Neural cell (in vitro differentiated cells): Measurements from ENCODE around the gene DUT. TPM values are rescaled to one million over a fixed set of nuclear protein-coding genes. Genes with fewer than 3 reads are reported as not detected.

Experiments used
- H2AFZ ChIP-seq: fragments of 200-600, 300-800 bp; sonication (generic), shearing (Covaris generic); 2 replicates; pipeline ENCODE4 v1.6.0; 2014; ENCODE audit warnings: low read depth, mild to moderate bottlenecking, antibody characterized with exemption, low read length, moderate library complexity
- H3F3A ChIP-seq: fragments of 200-600 bp; shearing (Covaris generic); 2 replicates; pipeline ENCODE4 v1.6.1; 2016; ENCODE audit warnings: mild to moderate bottlenecking, moderate library complexity, mixed read lengths, antibody characterized with exemption, low read length; ENCODE audit not compliant: insufficient read depth, poor library complexity, severe bottlenecking
- H3K27ac ChIP-seq: fragments of 200-600, 300-800 bp; sonication (generic), shearing (Covaris generic); 2 replicates; pipeline ENCODE4 v1.5.1; 2014; ENCODE audit warnings: mild to moderate bottlenecking, low read length, moderate library complexity
- H3K27me3 ChIP-seq: fragments of 300-800, 200-600 bp; sonication (generic), shearing (Covaris generic); 2 replicates; pipeline ENCODE4 v1.6.0; 2014; ENCODE audit warnings: mild to moderate bottlenecking, low read depth, low read length, moderate library complexity; ENCODE audit not compliant: insufficient read depth
- H3K36me3 ChIP-seq: fragments of 300-800, 200-600 bp; sonication (generic), shearing (Covaris generic); 2 replicates; pipeline ENCODE4 v1.5.1; 2014; ENCODE audit warnings: mild to moderate bottlenecking, antibody characterized with exemption, low read length, moderate library complexity; ENCODE audit not compliant: insufficient read depth
- H3K4me2 ChIP-seq: fragments of 300-800, 200-600 bp; sonication (generic), shearing (Covaris generic); 2 replicates; pipeline ENCODE4 v1.6.0; 2014; ENCODE audit warnings: mild to moderate bottlenecking, low read length
- H3K4me3 ChIP-seq: fragments of 300-800, 200-600 bp; sonication (generic), shearing (Covaris generic); 2 replicates; pipeline ENCODE4 v1.5.1; 2014; ENCODE audit warnings: mild to moderate bottlenecking, low read length, moderate library complexity
- H3K79me2 ChIP-seq: fragments of 200-600 bp; shearing (Covaris generic); replicated peaks from 2 replicates; pipeline ENCODE4 v1.6.0; 2014; ENCODE audit warnings: mild to moderate bottlenecking, low read length, moderate library complexity; ENCODE audit not compliant: insufficient read depth
- H3K9ac ChIP-seq: fragments of 300-800, 200-600 bp; sonication (generic), shearing (Covaris generic); 2 replicates; pipeline ENCODE4 v1.6.1; 2016; ENCODE audit warnings: mild to moderate bottlenecking, low read length, mixed read lengths
- H3K9me2 ChIP-seq: fragments of 200-600 bp; shearing (Covaris generic); 2 replicates; pipeline ENCODE4 v1.6.1; 2016; ENCODE audit warnings: mild to moderate bottlenecking, low read length, mixed read lengths; ENCODE audit not compliant: insufficient read depth
- H3K9me3 ChIP-seq: fragments of 200-600, 300-800 bp; sonication (generic), shearing (Covaris generic); 2 replicates; pipeline ENCODE4 v1.6.1; 2016; ENCODE audit warnings: mild to moderate bottlenecking, mixed run types, low read length, moderate library complexity, mixed read lengths
- H4K20me1 ChIP-seq: fragments of 200-600 bp; shearing (Covaris generic); 2 replicates; pipeline ENCODE4 v1.6.1; 2016; ENCODE audit warnings: mild to moderate bottlenecking, mixed run types; ENCODE audit not compliant: insufficient read depth
- CTCF ChIP-seq: fragments of 450-650 bp; IDR thresholded peaks from 2 replicates; pipeline ENCODE4 v1.5.1; 2014; ENCODE audit warnings: antibody characterized with exemption, mild to moderate bottlenecking, moderate library complexity; ENCODE audit not compliant: poor library complexity, severe bottlenecking
- EP300 ChIP-seq: fragments of 450-650 bp; conservative IDR thresholded peaks from 2 replicates; pipeline ENCODE4 v1.6.1; 2014; ENCODE audit warnings: antibody characterized with exemption, mild to moderate bottlenecking, moderate library complexity; ENCODE audit not compliant: poor library complexity, severe bottlenecking
- EZH2 ChIP-seq: fragments of 200-600, 300-800 bp; shearing (Covaris generic), sonication (generic); IDR thresholded peaks from 2 replicates; pipeline ENCODE4 v1.6.1; 2014; ENCODE audit warnings: antibody characterized with exemption, low read length, borderline replicate concordance, mild to moderate bottlenecking; ENCODE audit not compliant: insufficient read depth, poor library complexity, severe bottlenecking
- MXI1 ChIP-seq: fragments of 450-650 bp; conservative IDR thresholded peaks from 2 replicates; pipeline ENCODE4 v1.6.1; 2014; ENCODE audit warnings: antibody characterized with exemption, mild to moderate bottlenecking; ENCODE audit not compliant: poor library complexity, severe bottlenecking
- POLR2AphosphoS5 ChIP-seq: IDR thresholded peaks from 2 replicates; pipeline ENCODE4 v1.6.1; 2012
- RAD21 ChIP-seq: fragments of 450-650 bp; conservative IDR thresholded peaks from 2 replicates; pipeline ENCODE4 v1.6.1; 2014; ENCODE audit warnings: antibody characterized with exemption, mild to moderate bottlenecking, moderate library complexity
- REST ChIP-seq: IDR thresholded peaks from 2 replicates; pipeline ENCODE4 v1.6.1; 2012; ENCODE audit warnings: borderline replicate concordance
- SMC3 ChIP-seq: fragments of 450-650 bp; conservative IDR thresholded peaks from 2 replicates; pipeline ENCODE4 v1.6.1; 2014; ENCODE audit warnings: antibody characterized with exemption, mild to moderate bottlenecking, moderate library complexity; ENCODE audit not compliant: poor library complexity
- TAF1 ChIP-seq: IDR thresholded peaks from 2 replicates; pipeline ENCODE4 v1.6.1; 2012; ENCODE audit warnings: low read depth
- polyA plus RNA-seq: library from polyadenylated mRNA; depleted of rRNA; stranded (reverse); fragments of >200 nt; gene quantifications from 2 replicates; pipeline ENCODE4 v1.2.3, GENCODE V29; 2014

Gene DUT
- polyA plus RNA-seq, 1 donor from 2014 or later = 263 TPM

- Histone ChIP-seq H3K27ac (no peak overlapping the region), H3K9ac (no peak overlapping the region), H3K9me3 (no peaks in the 10 kb centered on the region), H3K36me3 (no peaks in the 10 kb centered on the region), H3K79me2 (no peaks in the 10 kb centered on the region), H3K9me2 (no peaks in the 10 kb centered on the region), H4K20me1 (no peaks in the 10 kb centered on the region), H3F3A (no peaks in the 10 kb centered on the region), H3K4me2 (no peak overlapping the region), H3K4me3 (no peak overlapping the region), H2AFZ (no peak overlapping the region), H3K27me3 (no peaks in the 10 kb centered on the region)
- TF ChIP-seq CTCF (no peak), EZH2 (no peak)
Observed at GRCh38 chr15:48384616-48385015, 53.4 kb downstream of the DUT start.

- no peak overlapping the region for H3K9ac ChIP-seq
- no peak overlapping the region for H2AFZ ChIP-seq
- H3K36me3 ChIP-seq = no peaks in the 10 kb centered on the region
- H4K20me1 ChIP-seq = no peaks in the 10 kb centered on the region
- no peaks in the 10 kb centered on the region for H3K9me2 ChIP-seq
- H3K79me2 ChIP-seq = no peaks in the 10 kb centered on the region
- TF ChIP-seq SMC3 (no peak), EP300 (no peak), EZH2 (no peak)
- H3F3A ChIP-seq = no peaks in the 10 kb centered on the region
- H3K27ac ChIP-seq = no peak overlapping the region
- no peaks in the 10 kb centered on the region for H3K9me3 ChIP-seq
- no peak overlapping the region for H3K4me2 ChIP-seq
- no peak overlapping the region for H3K4me3 ChIP-seq
- no peaks in the 10 kb centered on the region for H3K27me3 ChIP-seq
Observed at GRCh38 chr15:48385031-48385830, 54.0 kb downstream of the DUT start.

GRCh38 chr15:48388016-48388851 is 57.0 kb downstream of the DUT start:
- Histone ChIP-seq H3K9me3 (no peaks in the 10 kb centered on the region), H2AFZ (no peak overlapping the region), H3K9ac (no peak overlapping the region), H3K36me3 (no peaks in the 10 kb centered on the region), H3K4me2 (no peak overlapping the region), H3K27me3 (no peaks in the 10 kb centered on the region), H3K9me2 (no peaks in the 10 kb centered on the region), H3K4me3 (no peak overlapping the region), H3F3A (no peaks in the 10 kb centered on the region), H3K27ac (no peak overlapping the region), H4K20me1 (no peaks in the 10 kb centered on the region), H3K79me2 (no peaks in the 10 kb centered on the region)
- TF ChIP-seq SMC3 (no peak), MXI1 (no peak), CTCF (no peak), EP300 (no peak), EZH2 (no peak), POLR2AphosphoS5 (no peak), TAF1 (no peak), RAD21 (no peak), REST (no peak)
